Measurements from ENCODE around the gene PBX4. TPM values are rescaled to one million over a fixed set of nuclear protein-coding genes. Genes with fewer than 3 reads are reported as not detected.

The PBX4 gene
- polyA plus RNA-seq, 1 experiment, result 1.9 TPM

- no peak for TF ChIP-seq CTCF (IDR thresholded peaks at IDR 0.05; ENCODE audit: insufficient read depth, low read depth, low read length)
- Histone ChIP-seq H3K36me3 (ENCODE audit: control insufficient read depth, insufficient read depth, low read length) (peaks cover 18% of the 10 kb centered on the region), H3K4me3 (ENCODE audit: low read depth, low read length) (no peak overlapping the region), H3K27me3 (ENCODE audit: control insufficient read depth, insufficient read depth, low read length) (no peaks in the 10 kb centered on the region)
- POLR2A ChIA-PET, result no interaction called here
- CTCF ChIA-PET, result interaction anchor here (1.3 kb wide), 1 partner anchor 132 kb away, joined by 3 read pairs; no protein-coding TSS in a partner anchor
- no peak for DNase-seq (ENCODE audit: low read depth)
Measured at GRCh38 chr19:19661675-19662251, 43.3 kb upstream of the PBX4 start.

GRCh38 chr19:19661141-19661674 lies 42.7 kb upstream of the PBX4 start:
- TF ChIP-seq CTCF (IDR thresholded peaks at IDR 0.05; ENCODE audit: insufficient read depth, low read depth, low read length), result no peak
- ChIA-PET POLR2A (no interaction called here), CTCF (interaction anchor here (1.1 to 1.3 kb wide), 2 partner anchors 130 to 132 kb away, joined by 3 read pairs; no protein-coding TSS in a partner anchor)
- Histone ChIP-seq H3K36me3 (ENCODE audit: control insufficient read depth, insufficient read depth, low read length) (peaks cover 21% of the 10 kb centered on the region), H3K27me3 (ENCODE audit: control insufficient read depth, insufficient read depth, low read length) (no peaks in the 10 kb centered on the region), H3K4me3 (ENCODE audit: low read depth, low read length) (no peak overlapping the region)
- DNase-seq (ENCODE audit: low read depth), result no peak

- H3K4me3 ChIP-seq (ENCODE audit: low read depth, low read length), result no peak overlapping the region
- no peaks in the 10 kb centered on the region for H3K27me3 ChIP-seq (ENCODE audit: control insufficient read depth, insufficient read depth, low read length)
- ChIA-PET POLR2A (no interaction called here), CTCF (interaction anchor here (1.1 kb wide), 1 partner anchor 128 kb away, joined by 3 read pairs; no protein-coding TSS in a partner anchor)
- no peak for TF ChIP-seq CTCF (IDR thresholded peaks at IDR 0.05; ENCODE audit: insufficient read depth, low read depth, low read length)
- H3K36me3 ChIP-seq (ENCODE audit: control insufficient read depth, insufficient read depth, low read length), result peaks cover 36% of the 10 kb centered on the region
- no peak for DNase-seq (ENCODE audit: low read depth)
Measured at GRCh38 chr19:19659646-19660245, 41.3 kb upstream of the PBX4 start.

- Histone ChIP-seq H3K4me3 (ENCODE audit: low read depth, low read length) (no peak overlapping the region), H3K36me3 (ENCODE audit: control insufficient read depth, insufficient read depth, low read length) (peaks cover 52% of the 10 kb centered on the region), H3K27me3 (ENCODE audit: control insufficient read depth, insufficient read depth, low read length) (no peaks in the 10 kb centered on the region)
- POLR2A ChIA-PET, result no interaction called here
- DNase-seq (ENCODE audit: low read depth), result no peak
- no peak for TF ChIP-seq CTCF (IDR thresholded peaks at IDR 0.05; ENCODE audit: insufficient read depth, low read depth, low read length)
- CTCF ChIA-PET, result interaction anchor here (0.6 to 1.3 kb wide), 2 partner anchors 9 to 125 kb away, joined by 3 read pairs; no protein-coding TSS in a partner anchor
Measured at GRCh38 chr19:19657397-19657783, 38.9 kb upstream of the PBX4 start.

All from BJ (cell line).